Muscle of back (tissue), 11 donors: Measurements from ENCODE around the gene KIF5A. TPM values are rescaled to one million over a fixed set of nuclear protein-coding genes. Genes with fewer than 3 reads are reported as not detected.
A peak's percentile ranks its signal among the peaks of the same experiment; 100 is the strongest.

Source experiments
- DNase-seq, 3 donors: peaks; one replicate each; pipeline versions ENCODE4 v3.0.0 to v3.0.0-alpha.2; 2013
- polyA plus RNA-seq, 10 donors: library from polyadenylated mRNA; unstranded; fragments of 120-200 nt; gene quantifications; one replicate each; pipeline ENCODE4 v1.2.1, GENCODE V29; 2013; ENCODE audit not compliant: insufficient read length in 10 of 10

KIF5A gene
- polyA plus RNA-seq, 10 donors: 0.08 to 0.46 (median 0.17) TPM; not detected in 1

DNA sequence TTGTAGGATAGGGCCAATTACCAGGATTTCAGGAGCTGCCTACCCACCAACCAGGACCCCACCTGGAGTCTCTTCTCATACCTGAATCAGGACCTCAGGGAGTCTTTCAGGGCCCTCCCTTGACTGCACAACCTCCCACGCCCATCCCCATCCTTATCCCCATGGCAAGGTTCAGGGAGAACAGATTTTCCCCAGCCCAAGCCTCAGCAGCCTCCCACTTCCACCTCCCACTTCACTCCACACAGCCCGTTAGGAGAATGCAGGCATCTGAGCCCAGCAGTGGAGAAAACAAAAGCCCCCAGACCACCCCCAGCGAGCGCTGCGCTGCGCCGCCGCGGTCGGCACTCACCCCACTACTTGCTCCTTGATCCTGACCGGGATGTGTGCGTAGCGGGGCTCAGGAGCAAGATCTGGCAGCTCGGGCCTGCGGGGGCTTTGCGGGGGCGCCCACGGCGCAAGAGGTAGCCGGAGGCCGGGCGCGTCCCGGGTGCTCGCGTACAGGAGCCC lies 81.8 kb downstream of the KIF5A start:
- DNase-seq: peak in 1 of 3 donors; percentile 30

DNA sequence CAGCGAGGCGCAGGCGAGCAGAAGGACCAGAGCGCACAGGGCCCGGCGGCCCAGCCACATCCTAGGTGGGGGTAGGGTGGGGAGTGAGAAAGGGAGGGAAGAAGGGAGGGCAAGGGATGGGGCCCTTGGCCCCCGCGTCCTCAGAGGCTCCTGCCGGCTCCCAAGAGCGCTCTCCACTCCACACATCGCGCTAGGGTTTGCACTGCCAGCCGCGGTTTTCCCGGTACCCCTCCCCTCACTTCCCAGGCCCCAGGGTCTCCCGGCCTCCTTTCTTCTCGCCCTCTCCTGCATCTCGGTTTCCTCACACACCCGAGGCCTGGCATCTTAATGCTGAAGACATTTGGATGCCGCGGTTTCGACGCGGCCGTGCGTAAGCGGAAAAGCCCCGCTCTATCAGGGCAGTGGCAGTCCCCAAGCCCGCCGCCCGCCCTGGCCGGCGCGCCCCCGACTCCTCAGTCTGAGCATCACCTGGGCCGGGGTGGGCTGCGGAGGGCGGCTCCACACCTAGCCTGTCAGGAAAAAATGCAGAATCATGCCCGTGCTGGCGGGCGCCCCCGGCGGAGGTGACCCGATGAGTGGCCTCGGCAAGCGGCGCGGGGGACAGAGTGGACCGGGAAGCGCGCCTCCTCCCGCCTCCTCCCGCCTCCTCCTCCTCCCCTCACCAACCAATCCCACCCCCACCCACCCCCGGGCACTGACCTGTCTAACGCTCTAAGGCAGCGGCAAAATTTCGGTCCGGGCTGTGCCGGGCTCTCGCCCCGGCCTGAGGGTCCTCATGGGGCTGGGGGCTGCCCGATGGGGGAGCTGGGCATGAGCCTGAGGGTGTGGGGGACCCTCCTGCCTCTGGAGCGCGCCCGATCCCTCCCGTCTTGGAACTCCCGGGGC lies 82.5 kb downstream of the KIF5A start:
- peak in 1 of 3 donors; percentile 57 for DNase-seq

DNA sequence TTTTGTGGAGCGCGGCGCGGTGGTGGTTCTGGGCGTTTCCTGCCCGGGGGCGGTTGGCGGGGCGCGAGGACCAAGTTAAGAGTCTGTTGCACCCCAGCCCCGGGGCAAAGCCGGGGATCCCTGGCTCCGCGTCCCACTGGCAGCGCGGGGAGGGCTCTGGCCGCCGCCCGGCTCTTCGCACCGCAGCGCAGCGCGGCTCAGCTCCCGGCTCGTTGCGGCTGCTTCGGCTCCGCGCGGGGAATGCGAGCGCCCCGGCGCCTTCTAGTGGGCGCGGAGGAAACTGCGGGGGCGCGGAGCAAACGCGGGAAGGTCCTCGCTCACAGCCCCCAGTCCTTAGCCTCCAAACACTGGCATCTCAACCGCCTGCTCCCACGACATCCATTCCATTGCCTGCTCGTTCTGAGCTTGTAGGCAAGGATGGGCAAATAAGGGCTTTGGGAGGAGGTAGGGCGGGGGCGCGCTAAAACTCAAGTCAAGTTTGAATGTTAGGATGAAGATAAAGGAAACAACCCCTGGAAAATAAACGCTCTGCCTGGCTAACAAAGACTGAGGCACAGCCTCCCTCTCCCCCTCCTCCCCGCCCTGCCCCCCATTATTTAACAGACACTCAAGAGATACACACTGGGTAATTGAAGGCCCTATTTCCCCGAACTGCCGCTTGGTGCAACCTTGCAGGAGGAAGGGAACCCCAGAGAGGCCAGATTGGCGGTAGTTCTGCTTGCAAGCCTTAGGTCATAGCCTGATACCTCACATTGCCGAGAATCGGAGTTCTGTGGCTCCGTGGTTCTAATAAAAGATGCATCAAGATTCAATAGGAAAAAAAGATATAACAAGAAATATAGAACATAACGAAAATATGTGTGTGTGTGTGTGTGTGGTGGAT lies 83.4 kb downstream of the KIF5A start, which contains the start of gene B4GALNT1:
Gene B4GALNT1, minus strand, starts transcription at position 244 of the 883 bp plus-strand sequence. CDS start 1,069 bp downstream, outside the sequence.
- DNase-seq: peak in 2 of 3 donors; percentile 44 to 86

Other genes starting within 250 kb of the KIF5A start
- gene R3HDM2, start 119.0 kb upstream of the KIF5A start, polyA plus RNA-seq: 10 to 100 TPM; 33.2 to 59.4 (median 49.1) TPM
- under 1 TPM in 8 of 10 donors, not detected in 2; 0.12 to 0.42 (median 0.20) TPM for gene INHBC, start 115.3 kb upstream of the KIF5A start, polyA plus RNA-seq
- gene INHBE, start 94.7 kb upstream of the KIF5A start, polyA plus RNA-seq: 1 to 10 TPM in 9 of 10 donors, under 1 TPM in 1; 0.83 to 4.6 (median 2.3) TPM
- gene GLI1, start 90.3 kb upstream of the KIF5A start, polyA plus RNA-seq: 10 to 100 TPM in 5 of 10 donors, 1 to 10 TPM in 5; 6.4 to 18.4 (median 10.7) TPM
- gene ARHGAP9, start 70.2 kb upstream of the KIF5A start, polyA plus RNA-seq: 10 to 100 TPM in 1 of 10 donors, 1 to 10 TPM in 9; 3.5 to 10.6 (median 6.6) TPM
- 100 to 1,000 TPM in 2 of 10 donors, 10 to 100 TPM in 8; 72.4 to 114 (median 90.8) TPM for gene MARS1, start 62.0 kb upstream of the KIF5A start, polyA plus RNA-seq
- 10 to 100 TPM in 9 of 10 donors, 1 to 10 TPM in 1; 9.9 to 13.4 (median 11.4) TPM for gene DDIT3, start 29.5 kb upstream of the KIF5A start, polyA plus RNA-seq
- 10 to 100 TPM; 29.4 to 50.0 (median 36.5) TPM for gene MBD6, start 27.2 kb upstream of the KIF5A start, polyA plus RNA-seq
- gene DCTN2, start 2.9 kb upstream of the KIF5A start, polyA plus RNA-seq: 100 to 1,000 TPM; 131 to 157 (median 148) TPM
- gene PIP4K2C, start 41.1 kb downstream of the KIF5A start, polyA plus RNA-seq: 10 to 100 TPM; 10.4 to 16.0 (median 11.4) TPM
- 10 to 100 TPM; 21.8 to 42.7 (median 26.5) TPM for gene DTX3, start 54.8 kb downstream of the KIF5A start, polyA plus RNA-seq
- 10 to 100 TPM; 30.5 to 47.9 (median 37.8) TPM for gene ARHGEF25, start 61.4 kb downstream of the KIF5A start, polyA plus RNA-seq
- 1 to 10 TPM; 1.5 to 3.1 (median 2.6) TPM for gene B4GALNT1, start 83.2 kb downstream of the KIF5A start, polyA plus RNA-seq
- gene OS9, start 144.1 kb downstream of the KIF5A start, polyA plus RNA-seq: 100 to 1,000 TPM; 112 to 161 (median 121) TPM
- gene AGAP2, start 188.7 kb downstream of the KIF5A start, polyA plus RNA-seq: 10 to 100 TPM in 3 of 10 donors, 1 to 10 TPM in 7; 5.6 to 12.5 (median 7.3) TPM
- gene TSPAN31, start 195.0 kb downstream of the KIF5A start, polyA plus RNA-seq: 10 to 100 TPM; 38.1 to 52.2 (median 44.0) TPM
- 100 to 1,000 TPM; 119 to 210 (median 154) TPM for gene CDK4, start 202.3 kb downstream of the KIF5A start, polyA plus RNA-seq
- 10 to 100 TPM in 1 of 10 donors, 1 to 10 TPM in 9; 6.6 to 10.2 (median 7.9) TPM for gene MARCHF9, start 205.1 kb downstream of the KIF5A start, polyA plus RNA-seq
- 1 to 10 TPM in 3 of 10 donors, under 1 TPM in 7; 0.20 to 1.3 (median 0.82) TPM for gene CYP27B1, start 217.0 kb downstream of the KIF5A start, polyA plus RNA-seq
- gene METTL1, start 222.1 kb downstream of the KIF5A start, polyA plus RNA-seq: 10 to 100 TPM; 19.5 to 28.7 (median 25.8) TPM
- gene EEF1AKMT3, start 222.6 kb downstream of the KIF5A start, polyA plus RNA-seq: 1 to 10 TPM; 5.6 to 10.0 (median 6.6) TPM
- gene TSFM, start 232.7 kb downstream of the KIF5A start, polyA plus RNA-seq: 10 to 100 TPM; 22.6 to 34.7 (median 30.6) TPM